GM21619 (cell line): ENCODE measurements around the gene ATXN8OS.
"Not testable (repeated sequence)": the region's sequence is repeated elsewhere in the genome, so short reads cannot be mapped to it uniquely, and the experiment has no call there.

Source experiments
- ATAC-seq: cut with Tn5 transposase; IDR thresholded peaks from one replicate; pipeline ENCODE4 v1.9.1; 2021; ENCODE audit not compliant: unreplicated experiment

Gene ATXN8OS

GRCh38 chr13:70107498-70108281 lies at the start of gene ATXN8OS:
TSS of gene ATXN8OS (plus strand) at chr13:70107826.
- no peak for ATAC-seq

DNA sequence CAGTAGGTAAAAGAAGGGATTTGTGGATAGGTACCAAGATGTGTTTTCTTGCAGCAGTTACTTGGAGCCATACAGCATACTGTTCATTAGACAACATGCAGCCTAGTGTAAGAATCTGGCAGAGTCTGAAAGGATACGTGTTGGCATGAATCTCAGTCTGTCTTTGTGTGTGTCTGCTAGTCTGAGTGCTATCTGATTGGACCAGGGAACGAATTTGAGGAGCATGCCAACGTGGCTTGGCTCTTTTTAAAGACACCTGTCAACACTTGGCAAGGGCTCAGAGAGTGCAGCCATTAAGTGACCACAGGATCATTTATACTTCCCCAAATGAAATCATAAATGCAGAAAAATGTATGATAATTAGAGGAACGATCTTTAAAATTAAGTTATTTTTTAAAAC lies 27.6 kb upstream of the ATXN8OS start:
- ATAC-seq: no peak

DNA sequence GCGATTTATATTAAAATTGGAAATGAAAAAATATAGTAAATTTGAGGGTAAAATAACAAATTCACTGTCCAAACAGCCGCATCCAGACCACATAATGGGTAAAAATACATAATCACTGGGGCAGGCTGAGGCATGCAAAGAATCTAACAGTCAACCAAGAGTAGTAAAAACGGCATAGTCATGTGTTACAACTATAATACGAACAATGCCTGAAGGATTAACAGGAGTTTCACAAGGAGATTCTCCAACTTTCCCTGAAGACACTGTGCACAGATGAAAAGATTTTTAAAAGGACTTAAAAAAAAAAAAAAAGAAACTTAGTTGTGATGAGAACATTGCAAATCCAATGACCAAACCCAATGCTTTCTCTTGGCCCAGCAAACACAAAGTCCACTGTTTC lies 20.4 kb upstream of the ATXN8OS start:
- no peak for ATAC-seq

GRCh38 chr13:70088926-70089325 lies 18.7 kb upstream of the ATXN8OS start:
- ATAC-seq: no peak

- peak; percentile 90 for ATAC-seq
These were observed 17.4 kb upstream of the ATXN8OS start for GRCh38 chr13:70090036-70090723.

GRCh38 chr13:70098669-70099068 lies 9.0 kb upstream of the ATXN8OS start:
- ATAC-seq: no peak

DNA sequence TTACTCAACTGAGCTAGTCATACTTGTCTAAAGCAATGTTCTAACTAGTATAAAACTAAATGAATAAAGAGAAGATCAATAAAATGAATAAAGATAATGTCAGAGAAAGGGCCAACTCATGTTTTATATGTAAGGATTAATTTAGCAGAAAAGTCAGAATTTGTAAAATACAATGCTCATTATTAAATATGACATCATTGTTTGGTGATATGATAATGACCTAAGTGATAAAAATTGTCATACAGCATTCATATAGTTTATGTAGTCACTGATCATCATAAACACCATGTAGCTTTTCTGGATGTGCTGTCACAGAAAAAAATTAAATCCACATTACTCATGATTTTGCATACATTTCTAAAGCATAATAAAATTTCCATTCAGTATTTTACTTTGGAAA lies 3.1 kb upstream of the ATXN8OS start:
- no peak for ATAC-seq

DNA sequence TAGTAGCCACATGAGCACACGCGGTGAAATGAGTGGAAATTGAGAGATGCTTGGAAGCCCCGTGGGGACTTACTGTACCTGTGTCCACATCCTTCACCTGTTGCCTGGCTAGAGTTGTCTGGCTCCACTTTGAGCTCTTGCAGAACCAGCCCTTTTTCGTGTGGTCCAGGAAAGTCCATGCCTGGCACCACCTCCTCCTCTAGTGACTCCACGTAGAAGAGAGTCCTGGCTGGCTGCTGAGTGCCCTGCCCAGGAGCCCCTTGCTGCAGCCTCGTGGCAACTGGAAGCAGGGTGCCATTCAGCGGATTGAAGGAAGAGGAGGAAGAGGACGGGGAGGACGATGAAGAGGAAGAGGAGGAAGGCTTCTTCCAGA lies 515 bp upstream of the ATXN8OS start:
- no peak for ATAC-seq

DNA sequence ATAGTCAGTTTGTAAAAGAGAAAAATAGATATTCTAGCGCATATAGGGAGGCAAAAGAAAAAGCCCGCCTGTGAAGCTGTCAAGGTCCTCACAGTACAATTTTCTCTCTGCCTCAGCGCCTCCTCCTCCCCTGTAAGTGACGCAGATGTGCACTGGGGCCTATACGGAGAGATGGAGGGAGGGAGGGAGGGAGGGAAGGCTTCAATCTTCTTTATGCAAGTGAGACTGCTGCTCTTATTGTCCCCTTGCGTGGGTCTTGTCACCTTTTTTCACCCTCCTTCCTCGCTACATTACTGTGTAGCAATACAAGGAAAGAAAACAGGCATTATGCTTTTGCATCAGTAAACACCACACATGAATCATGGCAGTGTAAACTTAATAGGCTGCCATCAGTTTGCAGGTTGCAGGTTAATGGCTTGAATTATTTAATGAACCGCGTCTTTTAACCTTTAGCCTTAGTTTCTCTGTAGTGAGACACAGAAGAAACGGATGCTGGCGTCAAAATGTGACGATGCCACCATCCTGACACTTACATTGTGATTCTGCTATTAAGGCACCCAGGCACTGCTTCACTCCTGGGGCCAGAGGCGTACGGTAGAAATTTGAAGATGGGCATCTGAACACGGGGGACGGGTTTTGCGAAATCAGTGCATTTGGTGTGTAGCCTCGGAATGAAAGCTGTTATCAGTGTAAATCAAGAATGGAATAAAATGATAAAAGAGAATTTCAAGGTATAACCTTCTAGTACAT lies 905 bp downstream of the ATXN8OS start, which contains the start of gene KLHL1:
Gene KLHL1, minus strand, starts transcription at position 97 of the 750 bp plus-strand sequence. CDS start 753 bp downstream, outside the sequence.
- no peak for ATAC-seq

DNA sequence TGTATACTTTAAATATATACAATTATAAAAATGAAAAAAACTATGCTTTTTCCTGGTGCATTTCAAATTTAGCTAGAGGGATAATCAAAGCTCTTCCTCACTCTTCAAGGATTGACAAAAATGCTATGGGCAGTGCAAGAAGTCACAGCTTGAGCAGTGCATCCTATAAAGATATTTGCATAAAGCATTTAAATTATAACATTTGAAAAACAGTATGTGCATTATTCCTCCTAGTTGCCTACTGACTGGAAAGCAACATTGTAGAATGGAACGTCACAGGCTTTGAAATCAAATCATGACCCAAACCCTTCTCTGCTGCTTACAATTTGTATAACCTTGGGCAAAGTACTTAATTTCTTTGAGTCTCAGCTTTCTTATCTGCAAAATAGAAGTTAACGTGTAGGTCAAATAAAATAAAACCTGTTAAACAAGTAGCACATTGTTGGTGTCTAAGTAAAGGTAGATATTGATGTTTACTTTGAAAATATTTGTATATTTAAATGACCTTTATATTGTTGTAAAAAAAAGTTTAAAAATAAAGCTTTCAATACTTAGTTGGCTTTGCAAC lies 9.8 kb downstream of the ATXN8OS start:
- no peak for ATAC-seq

DNA sequence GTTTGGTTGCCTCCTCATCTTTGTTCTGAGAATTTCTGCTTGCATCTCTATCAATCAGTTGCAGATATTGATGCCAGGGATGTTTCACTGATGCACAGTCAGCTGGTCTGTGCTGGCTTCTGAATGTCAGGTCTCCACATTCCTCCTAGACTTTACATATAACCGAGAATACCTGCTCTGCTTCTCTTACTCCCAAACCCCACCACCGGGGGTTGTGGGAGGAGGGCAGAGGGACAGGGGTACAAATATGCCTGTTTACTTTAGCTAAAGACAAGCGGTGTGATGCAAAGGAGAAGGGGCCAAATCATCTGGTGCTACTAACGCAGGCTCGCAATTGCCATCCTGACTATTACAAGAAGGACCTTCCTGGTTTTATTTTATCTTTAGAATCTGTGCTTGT lies 18.1 kb downstream of the ATXN8OS start:
- no peak for ATAC-seq

DNA sequence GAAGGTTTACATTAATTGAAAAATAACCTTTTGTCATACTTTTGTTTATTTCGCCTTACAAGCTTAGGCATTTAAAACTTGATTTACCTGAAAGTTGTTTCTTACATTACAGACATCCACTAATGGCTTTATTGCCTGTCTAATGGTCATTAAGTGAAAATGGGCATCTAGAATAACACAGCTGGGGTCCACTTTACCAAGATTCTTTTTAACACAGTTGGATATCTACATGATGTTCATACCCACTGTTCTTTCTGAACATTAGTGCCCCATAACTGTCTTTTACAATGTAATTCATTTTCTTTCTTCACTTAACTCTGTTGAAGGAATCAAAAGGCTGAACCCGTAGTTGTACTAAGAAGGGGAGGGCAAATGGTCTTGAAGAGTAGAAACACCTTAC lies 20.5 kb downstream of the ATXN8OS start:
- no peak for ATAC-seq

GRCh38 chr13:70142658-70143057 lies 35.0 kb downstream of the ATXN8OS start:
- ATAC-seq: not testable (repeated sequence)

- ATAC-seq: no peak
These were observed 54.5 kb downstream of the ATXN8OS start for GRCh38 chr13:70162141-70162540.

GRCh38 chr13:70170689-70171088 lies 63.1 kb downstream of the ATXN8OS start:
- ATAC-seq: no peak

DNA sequence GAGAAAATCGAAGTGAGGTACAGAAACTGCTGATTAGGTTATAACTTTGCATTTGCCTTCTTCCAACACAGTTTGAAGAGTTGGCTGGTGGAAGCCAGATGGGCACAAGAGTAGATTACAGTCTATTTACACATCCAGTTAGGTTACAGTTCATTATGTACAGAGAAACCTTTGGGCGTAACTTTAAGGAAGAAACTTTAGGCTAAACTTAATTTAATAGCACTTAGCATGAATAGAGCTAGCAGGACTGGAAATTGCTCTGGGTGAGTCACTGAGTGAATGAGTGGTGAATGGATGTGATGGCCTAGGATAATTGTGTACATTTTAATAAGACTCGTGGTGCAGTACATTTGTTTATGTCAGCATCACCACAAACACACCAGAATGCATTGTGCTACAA lies 63.5 kb downstream of the ATXN8OS start:
- ATAC-seq: no peak

DNA sequence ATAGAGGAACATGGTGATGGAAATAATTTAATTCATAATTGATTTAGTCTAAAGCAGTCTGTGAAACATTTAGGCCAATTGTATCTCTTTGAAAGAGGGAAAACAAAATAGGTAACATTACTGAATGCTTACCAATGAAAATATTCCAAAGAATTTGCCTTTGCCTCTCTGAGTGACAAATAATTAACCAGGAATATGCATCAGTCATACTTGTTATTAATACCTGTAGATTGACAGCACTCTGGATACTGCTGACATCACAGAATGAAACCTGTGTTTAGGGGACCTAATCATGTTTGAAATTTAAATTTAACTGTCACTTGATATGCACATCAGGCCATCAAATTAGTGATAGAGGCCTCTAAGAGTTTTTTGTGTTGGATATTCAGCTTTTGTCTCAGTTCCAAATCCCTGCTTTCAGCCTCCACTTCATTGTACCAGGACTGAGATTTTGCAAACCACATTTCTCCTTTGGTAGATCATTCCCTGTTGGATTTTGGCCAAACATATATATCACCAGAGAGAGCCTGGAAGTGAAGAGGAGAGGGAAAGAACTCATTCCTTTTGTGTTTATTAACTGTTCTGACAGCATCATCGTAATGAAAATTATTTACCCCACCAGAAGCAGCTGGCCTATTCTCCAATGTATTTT lies 65.4 kb downstream of the ATXN8OS start:
- ATAC-seq: no peak

DNA sequence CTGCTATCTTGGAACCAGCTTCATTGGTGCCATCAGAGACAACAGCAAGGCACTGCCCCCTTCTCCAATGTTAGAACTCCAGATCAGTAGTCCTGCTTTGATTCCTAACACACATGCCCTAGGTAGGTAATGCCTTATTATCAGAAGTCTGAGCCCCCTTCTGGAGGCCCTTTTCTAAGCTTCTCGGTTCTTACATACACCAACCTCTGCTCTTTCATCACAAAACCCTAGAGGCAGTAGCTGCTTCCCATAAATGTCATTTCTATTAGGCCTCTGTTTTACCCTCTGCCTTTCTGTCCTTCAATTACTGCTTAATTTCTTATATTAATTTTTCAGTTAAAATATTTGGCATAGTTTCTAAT lies 66.0 kb downstream of the ATXN8OS start:
- no peak for ATAC-seq

- no peak for ATAC-seq
These were observed 70.7 kb downstream of the ATXN8OS start for GRCh38 chr13:70178346-70178745.
